ENCODE data around the gene F2.

The F2 gene

GRCh38 chr11:46679241-46680163, 39.5 kb upstream of the F2 start:
- Histone ChIP-seq H3K36me3 (replicated peaks) (peaks cover 17% of the 10 kb centered on the region), H3K27me3 (ENCODE audit: low read depth) (no peaks in the 10 kb centered on the region), H3K4me1 (no peaks in the 10 kb centered on the region), H3K4me3 (no peak overlapping the region), H3K9me3 (no peaks in the 10 kb centered on the region)
- in situ Hi-C loops (cut with MboI; ENCODE audit: low sequenced_read_pairs) = no loop called here
- DNase-seq (ENCODE audit: low spot score in 2 of 2) = no peak

GRCh38 chr11:46680164-46680760, 38.8 kb upstream of the F2 start:
- in situ Hi-C loops (cut with MboI; ENCODE audit: low sequenced_read_pairs) = no loop called here
- no peak for DNase-seq (ENCODE audit: low spot score in 2 of 2)
- Histone ChIP-seq H3K4me1 (no peaks in the 10 kb centered on the region), H3K36me3 (replicated peaks) (peaks cover 17% of the 10 kb centered on the region), H3K27me3 (ENCODE audit: low read depth) (no peaks in the 10 kb centered on the region), H3K9me3 (no peaks in the 10 kb centered on the region), H3K4me3 (no peak overlapping the region)

GRCh38 chr11:46680815-46681214, 38.2 kb upstream of the F2 start:
- peaks cover 17% of the 10 kb centered on the region for H3K36me3 ChIP-seq (replicated peaks)
- no peaks in the 10 kb centered on the region for H3K27me3 ChIP-seq (ENCODE audit: low read depth)
- H3K4me1 ChIP-seq = no peaks in the 10 kb centered on the region
- in situ Hi-C loops (cut with MboI; ENCODE audit: low sequenced_read_pairs) = no loop called here
- H3K4me3 ChIP-seq = no peak overlapping the region
- no peaks in the 10 kb centered on the region for H3K9me3 ChIP-seq
- DNase-seq (ENCODE audit: low spot score in 2 of 2) = no peak

- Histone ChIP-seq H3K9me3 (no peaks in the 10 kb centered on the region), H3K4me3 (no peak overlapping the region), H3K27me3 (ENCODE audit: low read depth) (no peaks in the 10 kb centered on the region), H3K36me3 (replicated peaks) (peaks cover 19% of the 10 kb centered on the region), H3K4me1 (no peaks in the 10 kb centered on the region)
- no peak for DNase-seq (ENCODE audit: low spot score in 2 of 2)
- in situ Hi-C loops (cut with MboI; ENCODE audit: low sequenced_read_pairs) = no loop called here
Observed at GRCh38 chr11:46681814-46682213, 37.2 kb upstream of the F2 start.

- no peaks in the 10 kb centered on the region for H3K4me1 ChIP-seq
- DNase-seq (ENCODE audit: low spot score in 2 of 2) = no peak
- H3K27me3 ChIP-seq (ENCODE audit: low read depth) = no peaks in the 10 kb centered on the region
- no peaks in the 10 kb centered on the region for H3K9me3 ChIP-seq
- H3K4me3 ChIP-seq = no peak overlapping the region
- in situ Hi-C loops (cut with MboI; ENCODE audit: low sequenced_read_pairs) = no loop called here
- peaks cover 20% of the 10 kb centered on the region for H3K36me3 ChIP-seq (replicated peaks)
Observed at GRCh38 chr11:46682773-46683752, 36.0 kb upstream of the F2 start.

- no peak for DNase-seq (ENCODE audit: low spot score in 2 of 2)
- no peak overlapping the region for H3K4me3 ChIP-seq
- no peaks in the 10 kb centered on the region for H3K27me3 ChIP-seq (ENCODE audit: low read depth)
- H3K4me1 ChIP-seq = no peaks in the 10 kb centered on the region
- H3K9me3 ChIP-seq = no peaks in the 10 kb centered on the region
- in situ Hi-C loops (cut with MboI; ENCODE audit: low sequenced_read_pairs) = no loop called here
- peaks cover 12% of the 10 kb centered on the region for H3K36me3 ChIP-seq (replicated peaks)
Observed at GRCh38 chr11:46684367-46684766, 34.6 kb upstream of the F2 start.

GRCh38 chr11:46686886-46687795, 31.9 kb upstream of the F2 start:
- H3K27me3 ChIP-seq (ENCODE audit: low read depth) = no peaks in the 10 kb centered on the region
- H3K4me3 ChIP-seq = no peak overlapping the region
- no peaks in the 10 kb centered on the region for H3K4me1 ChIP-seq
- in situ Hi-C loops (cut with MboI; ENCODE audit: low sequenced_read_pairs) = no loop called here
- no peak for DNase-seq (ENCODE audit: low spot score in 2 of 2)
- H3K9me3 ChIP-seq = no peaks in the 10 kb centered on the region
- H3K36me3 ChIP-seq (replicated peaks) = 0 out of 2 replicates have a peak, but pooled peaks cover 5% of the 10 kb centered on the region

GRCh38 chr11:46690702-46691101, 28.3 kb upstream of the F2 start:
- no peak for DNase-seq (ENCODE audit: low spot score in 2 of 2)
- Histone ChIP-seq H3K36me3 (replicated peaks) (peaks cover 13% of the 10 kb centered on the region), H3K4me1 (no peaks in the 10 kb centered on the region), H3K9me3 (no peaks in the 10 kb centered on the region), H3K27me3 (ENCODE audit: low read depth) (no peaks in the 10 kb centered on the region), H3K4me3 (no peak overlapping the region)
- in situ Hi-C loops (cut with MboI; ENCODE audit: low sequenced_read_pairs) = no loop called here

- Histone ChIP-seq H3K4me1 (no peaks in the 10 kb centered on the region), H3K36me3 (replicated peaks) (peaks cover 8% of the 10 kb centered on the region), H3K4me3 (no peak overlapping the region), H3K9me3 (no peaks in the 10 kb centered on the region), H3K27me3 (ENCODE audit: low read depth) (no peaks in the 10 kb centered on the region)
- in situ Hi-C loops (cut with MboI; ENCODE audit: low sequenced_read_pairs) = no loop called here
- no peak for DNase-seq (ENCODE audit: low spot score in 2 of 2)
Observed at GRCh38 chr11:46692450-46692849, 26.6 kb upstream of the F2 start.

GRCh38 chr11:46693597-46694012, 25.4 kb upstream of the F2 start:
- H3K36me3 ChIP-seq (replicated peaks) = peaks cover 8% of the 10 kb centered on the region
- no peaks in the 10 kb centered on the region for H3K27me3 ChIP-seq (ENCODE audit: low read depth)
- no peak overlapping the region for H3K4me3 ChIP-seq
- H3K4me1 ChIP-seq = no peaks in the 10 kb centered on the region
- H3K9me3 ChIP-seq = no peaks in the 10 kb centered on the region
- in situ Hi-C loops (cut with MboI; ENCODE audit: low sequenced_read_pairs) = no loop called here
- no peak for DNase-seq (ENCODE audit: low spot score in 2 of 2)

GRCh38 chr11:46694072-46694471, 24.9 kb upstream of the F2 start:
- no peak for DNase-seq (ENCODE audit: low spot score in 2 of 2)
- in situ Hi-C loops (cut with MboI; ENCODE audit: low sequenced_read_pairs) = no loop called here

GRCh38 chr11:46694607-46695006, 24.4 kb upstream of the F2 start:
- no peak for DNase-seq (ENCODE audit: low spot score in 2 of 2)
- no peaks in the 10 kb centered on the region for H3K9me3 ChIP-seq
- no peaks in the 10 kb centered on the region for H3K27me3 ChIP-seq (ENCODE audit: low read depth)
- in situ Hi-C loops (cut with MboI; ENCODE audit: low sequenced_read_pairs) = no loop called here
- H3K4me3 ChIP-seq = no peak overlapping the region
- no peaks in the 10 kb centered on the region for H3K4me1 ChIP-seq
- peaks cover 8% of the 10 kb centered on the region for H3K36me3 ChIP-seq (replicated peaks)

More at GRCh38 chr11:46694072-46694471, 24.9 kb upstream of the F2 start:
- H3K4me3 ChIP-seq = no peak overlapping the region
- no peaks in the 10 kb centered on the region for H3K4me1 ChIP-seq
- peaks cover 8% of the 10 kb centered on the region for H3K36me3 ChIP-seq (replicated peaks)
- H3K27me3 ChIP-seq (ENCODE audit: low read depth) = no peaks in the 10 kb centered on the region
- H3K9me3 ChIP-seq = no peaks in the 10 kb centered on the region

Data from HAP-1 (cell line).